Measurements from ENCODE around the gene LMOD1.
"Not testable (repeated sequence)": the region's sequence is repeated elsewhere in the genome, so short reads cannot be mapped to it uniquely, and the experiment has no call there.

Gene LMOD1

DNA sequence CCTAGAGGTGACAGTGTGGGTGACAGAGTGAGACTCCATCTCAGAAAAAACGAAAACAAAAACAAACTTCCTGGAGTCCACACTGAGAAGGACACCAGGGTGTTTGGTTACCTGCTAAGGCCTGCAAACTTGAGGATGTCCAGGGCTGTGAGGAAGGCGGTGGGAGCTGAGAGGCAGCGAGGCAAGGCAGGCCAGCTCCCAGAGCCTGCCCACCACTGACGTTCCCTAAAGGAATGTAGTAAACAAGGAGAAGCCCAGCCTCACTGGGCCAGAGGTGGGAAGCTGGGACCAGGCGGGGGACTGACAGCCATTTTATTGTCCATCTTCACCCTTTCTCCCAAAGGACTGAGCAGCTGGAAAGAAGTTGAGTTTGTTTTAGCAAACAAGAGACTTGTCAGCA, 33.5 kb downstream of the LMOD1 start:
- DNase-seq = no peak

DNA sequence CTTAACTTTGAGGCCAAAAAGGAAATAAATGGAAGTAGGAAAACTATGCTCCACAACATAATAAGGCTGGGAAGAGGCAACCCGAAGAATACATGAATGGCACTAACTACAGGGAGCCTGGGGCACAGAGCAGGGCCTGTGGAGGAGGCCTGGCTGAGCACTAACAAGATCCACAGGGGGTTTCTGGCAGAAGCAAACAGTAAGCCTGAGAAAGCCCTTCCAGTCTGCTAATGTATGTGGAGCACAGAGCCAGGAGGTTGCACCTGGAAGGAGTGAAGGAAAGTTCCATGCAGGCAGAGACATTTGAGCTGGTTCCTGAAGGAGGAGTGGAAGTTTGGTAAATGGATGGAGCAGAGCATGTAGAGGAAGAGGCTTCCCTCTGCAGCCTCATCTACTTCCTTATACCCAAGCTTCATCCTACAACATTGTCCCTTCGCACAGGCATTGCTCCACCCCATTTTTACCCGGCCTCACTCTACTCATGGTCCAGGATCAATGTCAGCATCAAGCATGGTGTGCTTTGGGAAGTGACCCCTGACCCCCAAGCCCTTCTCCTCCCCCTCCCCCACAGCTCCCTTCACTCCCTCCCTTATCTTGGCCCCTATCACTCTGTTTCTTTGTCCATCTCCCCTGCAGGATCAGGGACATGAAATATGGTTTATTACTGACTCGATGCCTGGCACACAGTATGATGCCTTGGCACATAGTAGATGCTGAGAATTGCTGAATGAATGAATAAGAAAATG, 34.3 kb downstream of the LMOD1 start:
- DNase-seq = no peak

DNA sequence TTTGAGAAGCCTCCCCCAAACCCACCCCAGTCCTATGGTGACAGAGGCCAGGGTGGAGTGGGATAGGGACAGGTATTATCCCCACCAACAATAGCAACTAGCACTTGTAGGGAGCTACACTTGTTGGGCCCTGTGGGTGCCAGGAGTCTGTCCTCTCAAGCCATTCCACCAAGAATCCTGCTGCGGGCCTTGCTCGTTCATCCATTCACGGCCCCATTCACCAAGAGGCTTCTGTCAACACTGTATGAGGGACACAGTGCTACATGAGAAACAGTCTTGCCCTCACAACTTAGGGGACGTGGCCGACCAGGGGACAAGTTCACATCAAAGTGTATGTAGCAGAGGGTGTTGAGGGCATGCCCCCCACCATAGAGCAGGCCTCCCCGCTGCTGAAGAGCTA, 38.7 kb downstream of the LMOD1 start:
- DNase-seq = no peak

DNA sequence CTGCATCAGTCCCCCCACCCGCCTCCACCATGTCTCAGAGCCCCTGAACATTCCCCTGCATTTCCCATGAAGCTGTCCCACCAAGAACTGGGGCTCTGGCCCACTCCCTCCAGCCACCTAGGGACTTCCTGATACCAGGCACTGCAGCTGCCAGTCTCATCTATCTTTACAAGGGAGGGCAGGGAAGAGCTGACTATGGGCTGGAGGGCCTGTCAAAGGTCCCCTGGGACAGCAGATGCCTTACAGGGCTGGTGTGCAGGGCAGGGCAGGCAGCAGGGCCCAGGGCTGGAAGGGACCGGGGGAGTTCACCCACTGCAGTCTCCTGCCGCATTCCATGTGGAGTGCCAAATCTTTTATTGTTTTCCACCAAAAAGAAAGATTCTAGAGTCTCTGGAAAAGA, 40.0 kb downstream of the LMOD1 start:
- DNase-seq = no peak

DNA sequence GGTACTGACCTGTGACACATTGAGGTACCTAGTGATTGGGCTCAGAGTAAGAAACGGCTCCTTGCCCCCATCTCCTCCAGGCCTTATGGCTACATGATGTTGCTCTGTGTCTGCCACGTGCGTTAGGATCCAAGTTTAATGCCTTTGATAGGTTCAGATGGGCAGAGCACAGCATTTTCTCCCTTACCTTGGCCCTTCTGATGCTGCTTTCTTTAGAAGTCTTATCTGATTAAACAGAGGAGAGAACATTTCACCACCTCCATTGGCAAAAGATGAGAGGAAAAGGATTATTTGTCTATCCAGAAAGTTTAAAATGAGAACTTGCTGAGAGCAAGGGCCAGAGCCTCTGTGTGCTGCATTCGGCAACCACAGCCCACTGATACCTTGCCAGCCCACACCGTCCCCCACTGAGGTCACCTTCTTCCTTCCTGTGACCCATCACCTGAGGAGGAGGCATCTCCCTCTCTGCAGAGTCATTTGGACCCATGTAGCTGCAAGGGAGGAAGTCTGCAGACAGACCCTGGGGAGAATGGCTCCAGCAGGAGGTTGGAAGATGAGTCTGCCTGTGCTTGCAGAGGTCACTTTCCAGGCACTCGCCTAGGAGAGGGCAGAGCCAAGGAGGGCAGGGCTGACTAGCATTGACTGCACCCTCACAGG, 41.0 kb downstream of the LMOD1 start:
- DNase-seq = no peak

DNA sequence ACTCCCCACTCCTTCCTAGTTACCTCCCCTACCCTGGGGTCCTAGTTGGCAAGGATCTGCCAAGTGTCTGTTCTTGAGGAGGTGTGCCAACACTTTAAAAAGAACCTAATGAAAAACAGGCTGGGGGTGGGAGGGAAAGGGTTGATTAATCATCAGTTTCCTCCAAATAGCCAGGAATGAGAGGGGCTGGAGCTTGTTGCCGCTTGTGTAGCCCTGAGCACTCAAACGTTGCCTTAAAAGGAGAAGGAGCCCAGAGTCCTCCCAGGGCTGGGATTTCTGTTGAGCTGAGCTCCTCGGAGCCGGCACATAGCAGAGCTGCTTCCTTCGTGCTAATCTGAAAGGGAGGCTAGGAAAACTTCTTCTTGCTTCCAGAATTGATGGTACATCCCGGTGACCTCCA, 41.8 kb downstream of the LMOD1 start:
- no peak for DNase-seq

DNA sequence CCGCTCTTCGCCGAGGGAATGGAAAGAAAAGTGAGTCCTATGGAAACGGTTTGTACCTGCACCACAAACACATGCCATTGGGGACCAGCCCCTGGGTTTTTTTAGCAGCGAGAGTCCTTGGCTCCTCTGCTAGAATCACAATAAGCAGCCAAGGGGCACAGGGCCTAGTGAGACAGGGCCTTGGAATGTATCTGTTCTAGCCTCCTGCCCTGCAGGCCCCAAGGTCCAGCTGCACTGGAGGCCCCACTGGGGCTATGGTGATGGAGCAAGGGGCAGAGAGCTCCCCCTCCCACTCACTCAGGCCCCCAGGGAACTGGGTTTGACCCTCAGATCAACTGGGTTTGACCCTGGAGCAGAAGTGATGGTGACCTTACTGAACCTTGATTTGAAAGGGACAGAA, 43.2 kb downstream of the LMOD1 start:
- DNase-seq = no peak

DNA sequence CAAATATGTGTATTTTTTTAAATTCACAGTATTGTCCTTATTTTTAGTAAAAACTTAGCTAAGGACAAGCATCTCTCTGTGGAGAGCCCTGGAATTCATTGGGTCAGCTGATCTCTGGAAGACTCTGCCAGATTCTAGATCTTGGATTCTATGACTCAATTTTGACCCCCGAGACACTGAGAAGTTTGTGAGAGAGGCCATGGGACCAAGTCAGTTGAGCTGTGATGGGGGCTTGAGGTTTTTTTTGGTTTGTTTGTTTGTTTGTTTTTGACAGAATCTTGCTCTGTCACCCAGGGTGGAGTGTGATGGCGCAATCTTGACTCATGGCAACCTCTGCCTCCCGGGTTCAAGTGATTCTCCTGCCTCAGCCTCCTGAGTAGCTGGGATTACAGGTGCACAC, 44.1 kb downstream of the LMOD1 start:
- no peak for DNase-seq

DNA sequence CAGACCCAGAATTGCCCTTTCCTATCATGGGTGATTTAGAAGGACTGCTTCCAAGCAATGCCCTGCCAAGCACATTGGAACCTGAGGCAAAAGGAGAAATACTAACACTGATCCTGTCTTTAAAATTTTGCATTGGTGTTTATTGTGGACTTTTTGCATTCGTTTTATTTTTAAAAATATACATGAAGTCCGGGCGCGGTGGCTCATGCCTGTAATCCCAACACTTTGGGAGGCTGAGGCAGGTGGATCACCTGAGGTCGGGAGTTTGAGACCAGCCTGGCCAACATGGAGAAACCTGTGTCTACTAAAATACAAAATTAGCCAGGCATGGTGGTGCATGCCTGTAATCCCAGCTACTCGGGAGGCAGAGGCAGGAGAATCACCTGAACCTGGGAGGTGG, 45.3 kb downstream of the LMOD1 start:
- DNase-seq = not testable (repeated sequence)

DNA sequence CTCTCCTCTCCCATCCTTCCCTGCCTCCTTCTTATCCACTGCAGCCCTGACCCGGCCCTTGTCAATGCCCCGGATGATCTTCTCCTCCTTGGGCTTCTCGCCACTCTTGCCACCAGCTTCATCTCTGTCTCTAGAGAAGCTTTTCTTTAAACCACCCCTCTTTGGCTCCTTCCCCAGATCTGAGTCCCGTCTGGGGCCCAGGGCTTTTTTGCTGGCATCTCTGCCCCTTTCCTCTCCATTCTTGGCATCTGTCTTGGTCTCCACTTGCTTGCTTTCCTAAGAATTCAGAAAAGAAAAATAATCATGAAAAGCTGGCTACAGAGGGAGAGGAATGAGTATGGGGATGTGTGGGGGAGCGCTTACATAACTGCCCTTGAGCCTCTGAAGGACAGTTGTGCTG, 45.9 kb downstream of the LMOD1 start:
- no peak for DNase-seq

DNA sequence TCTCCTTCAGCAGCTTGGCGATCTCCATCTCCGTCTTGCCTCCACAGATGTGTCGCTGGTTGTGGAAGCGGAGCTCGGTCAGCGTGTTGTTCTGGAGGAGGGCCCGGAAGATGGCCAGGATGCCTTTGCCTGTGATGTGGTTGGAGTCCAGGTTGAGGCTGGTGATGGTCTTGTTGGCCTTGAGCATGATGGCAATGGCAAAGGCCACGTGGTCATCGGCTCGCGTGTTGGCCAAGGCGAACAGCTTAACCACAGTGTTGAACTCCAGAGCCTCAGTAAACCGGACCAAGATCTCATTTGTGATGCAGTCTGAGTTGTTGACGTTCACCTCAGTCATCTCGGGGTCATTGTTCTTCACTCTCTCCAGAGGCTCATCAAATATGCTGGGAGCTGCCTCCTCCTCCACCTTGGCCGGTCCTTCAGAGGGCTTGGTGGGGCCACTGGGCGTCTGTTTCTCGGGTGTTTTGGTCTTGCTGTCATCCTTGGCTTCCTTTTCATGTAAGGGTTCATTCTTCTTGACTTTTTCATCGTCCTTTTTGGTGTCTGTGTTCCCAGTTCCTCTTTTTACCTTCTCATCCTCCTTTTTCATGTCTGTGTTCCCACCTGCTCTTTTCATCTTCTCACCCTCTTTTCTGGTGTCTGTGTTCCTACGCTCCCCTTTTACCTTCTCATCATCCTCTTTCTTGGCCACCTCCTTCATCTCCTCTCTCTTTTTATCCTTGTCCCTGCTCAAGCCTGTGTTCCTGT, 46.5 kb downstream of the LMOD1 start:
- DNase-seq = no peak

DNA sequence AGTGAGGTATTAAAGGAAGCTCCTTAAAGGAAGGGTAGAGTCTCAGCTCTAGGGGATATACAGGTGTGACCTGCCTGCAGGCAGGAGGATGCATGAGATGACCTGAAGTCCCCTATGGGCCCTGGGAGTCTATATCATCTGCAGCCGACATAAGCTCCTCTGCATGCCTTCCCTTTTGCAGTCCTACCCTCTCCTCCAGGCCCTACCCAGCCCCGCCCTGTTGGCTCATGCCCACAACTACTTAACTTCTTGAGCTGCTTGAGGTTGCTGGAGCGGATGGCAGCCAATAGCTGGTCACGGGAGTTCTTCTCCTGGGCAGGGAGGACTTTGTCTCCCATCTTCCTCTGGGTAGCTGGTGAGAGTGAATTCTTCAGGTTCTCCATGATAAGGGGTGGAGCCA, 47.4 kb downstream of the LMOD1 start:
- DNase-seq = no peak

DNA sequence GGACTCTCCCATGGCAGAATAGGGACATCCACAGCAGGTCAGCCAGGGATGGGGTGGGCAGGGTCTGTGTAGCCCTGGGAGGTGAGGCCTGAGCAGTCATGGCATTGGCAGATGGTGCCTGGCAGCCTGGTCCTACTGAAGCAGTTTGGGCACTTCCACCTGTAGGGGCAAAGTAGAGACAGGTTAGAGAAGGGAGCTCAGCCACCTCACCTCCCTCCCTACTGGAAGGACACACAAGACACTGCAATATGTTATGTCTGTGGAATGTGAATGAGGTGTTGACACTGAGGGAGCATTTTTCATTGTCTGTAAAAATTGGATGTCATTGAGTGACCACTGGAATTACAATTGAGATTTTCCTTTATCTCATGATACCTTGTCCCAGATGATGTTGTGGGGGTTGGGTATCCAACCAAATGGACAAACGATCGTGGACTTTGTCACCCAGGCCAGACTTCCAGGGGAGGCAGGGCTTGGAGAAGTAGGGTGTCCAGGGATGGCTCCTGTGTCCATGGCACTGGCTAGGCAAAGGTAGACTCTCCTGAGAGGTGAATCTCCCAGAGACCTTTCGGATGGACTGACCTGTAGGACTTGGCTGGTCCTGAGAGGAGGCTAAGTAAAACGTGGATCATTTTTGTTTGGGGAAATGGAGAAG, 48.0 kb downstream of the LMOD1 start:
- DNase-seq = no peak

DNA sequence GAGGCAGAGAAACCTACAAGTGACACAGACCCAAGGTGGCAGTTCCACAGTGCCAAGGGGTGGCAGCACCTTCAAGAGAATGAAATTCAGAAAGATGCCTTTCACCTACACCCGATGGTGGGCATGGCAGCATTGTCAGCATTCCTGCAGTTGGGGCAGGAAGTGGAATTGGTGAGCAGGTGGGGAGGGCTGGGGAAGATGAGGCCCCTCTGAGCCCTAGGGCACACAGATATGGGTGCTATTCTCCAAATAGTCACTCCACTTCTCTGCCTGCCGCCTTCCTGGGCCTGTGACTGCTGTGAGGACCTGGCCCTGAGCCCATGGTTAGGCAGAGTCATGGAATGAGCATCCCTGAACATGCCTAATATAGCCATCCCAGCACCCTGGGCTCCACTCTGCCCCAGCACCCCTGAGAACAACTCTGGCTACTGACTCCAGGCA, 49.4 kb downstream of the LMOD1 start:
- no peak for DNase-seq

DNA sequence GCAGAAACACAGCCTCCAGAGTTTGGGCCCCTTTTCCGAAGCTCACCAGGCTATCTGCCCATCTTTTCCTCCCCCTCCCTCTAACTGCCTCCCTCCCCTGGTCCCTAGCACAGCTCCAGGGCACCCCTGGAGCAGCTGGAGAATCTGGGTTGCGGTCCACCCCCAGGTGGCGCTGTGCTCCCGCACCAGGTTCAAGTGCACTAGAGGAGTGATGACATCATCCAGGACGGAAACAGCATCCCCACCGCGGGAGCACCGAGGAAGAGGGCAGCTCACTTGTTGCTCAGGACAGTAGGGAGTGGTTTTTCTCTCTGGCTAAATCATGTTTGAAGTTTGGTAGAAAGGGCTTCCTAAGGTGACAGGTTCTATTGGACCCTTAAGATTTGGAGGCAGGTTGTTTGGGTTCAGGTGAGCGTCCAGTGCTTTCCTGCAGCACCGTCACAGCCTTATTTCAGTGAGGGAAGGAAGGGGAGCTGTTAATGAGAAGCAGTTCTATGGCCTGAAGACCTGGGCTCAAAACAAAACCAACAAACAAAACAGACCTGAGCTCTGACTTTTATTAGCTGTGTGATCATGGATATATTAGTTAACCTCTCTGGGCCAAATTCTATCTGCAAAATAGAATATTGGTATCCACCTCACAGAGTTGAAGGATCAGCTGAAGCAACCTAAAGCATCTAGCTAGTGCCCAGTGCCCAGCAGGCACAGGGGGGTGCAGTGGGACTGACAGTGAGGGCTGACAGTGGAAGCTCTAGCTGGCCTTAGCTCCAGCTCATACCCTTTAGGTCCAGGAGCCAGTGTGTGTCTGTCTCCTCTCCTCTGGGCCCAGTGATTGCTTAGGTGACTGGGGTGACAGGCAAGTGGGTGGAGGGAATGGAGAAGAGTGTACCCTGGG, 50.2 kb downstream of the LMOD1 start:
- DNase-seq = peak; percentile 93

DNA sequence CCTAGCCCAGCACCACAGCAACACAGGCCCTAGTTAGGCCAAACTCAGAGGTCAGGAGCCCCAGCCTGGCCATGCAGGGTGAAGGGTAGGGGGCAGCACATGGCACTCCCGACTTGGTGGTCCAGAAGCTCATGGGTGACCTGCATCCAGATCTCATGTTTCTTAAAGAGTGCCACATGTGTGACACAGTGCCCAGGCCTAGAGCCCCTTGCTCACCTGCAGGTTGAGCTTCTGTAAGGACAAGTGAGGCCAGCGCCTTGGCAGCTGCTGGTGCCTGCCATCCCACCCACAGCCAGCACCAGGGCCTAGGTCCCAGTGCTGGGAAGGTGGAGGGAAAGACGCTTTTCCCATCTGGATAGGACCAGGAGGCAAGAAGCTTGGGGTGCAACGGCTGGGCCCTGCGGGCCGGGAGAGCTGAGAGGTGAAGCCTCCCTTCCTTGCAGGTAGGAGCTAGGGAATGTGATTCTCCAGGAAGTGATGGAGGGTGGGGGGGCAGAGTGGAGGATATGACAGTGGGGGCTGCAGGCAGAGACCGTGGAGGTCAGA, 51.2 kb downstream of the LMOD1 start:
- no peak for DNase-seq

DNA sequence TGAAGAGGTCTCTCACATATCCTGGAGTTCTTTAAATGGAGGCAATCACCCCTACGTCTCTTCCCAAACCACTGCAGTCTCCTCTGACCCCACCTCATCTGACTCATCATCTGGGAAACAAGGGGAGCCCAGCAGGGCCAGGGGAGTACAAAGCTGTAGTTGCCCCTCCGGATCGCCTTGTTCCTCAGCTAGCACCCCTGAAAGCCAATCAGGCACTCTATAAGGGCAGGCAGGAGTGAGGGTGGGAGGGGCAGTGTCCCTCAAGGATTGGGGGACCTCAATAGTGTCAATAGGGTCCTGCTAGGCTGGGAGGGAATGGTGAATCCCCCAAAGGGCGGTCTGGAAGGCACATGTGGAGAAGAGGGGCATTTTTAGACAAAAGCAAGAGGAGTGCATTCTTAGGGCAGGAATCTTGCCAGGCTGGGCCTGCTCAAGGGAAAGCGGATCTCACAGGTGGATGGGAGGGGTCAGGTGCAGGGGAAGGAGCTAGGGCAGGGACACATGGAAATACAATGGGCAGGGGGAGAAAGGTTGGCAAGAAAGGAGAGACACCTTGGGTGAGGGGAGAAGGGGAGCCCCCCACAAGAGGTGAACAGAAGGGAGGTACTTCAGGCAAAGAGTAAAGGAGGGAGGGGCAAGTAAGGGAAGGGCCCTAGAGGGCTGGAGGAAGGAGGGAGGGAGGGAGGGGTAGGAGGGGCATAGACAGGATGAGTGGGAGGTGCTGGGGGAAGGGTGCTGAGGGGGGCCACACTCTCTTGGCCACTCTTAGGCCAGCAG, 51.8 kb downstream of the LMOD1 start:
- DNase-seq = no peak

DNA sequence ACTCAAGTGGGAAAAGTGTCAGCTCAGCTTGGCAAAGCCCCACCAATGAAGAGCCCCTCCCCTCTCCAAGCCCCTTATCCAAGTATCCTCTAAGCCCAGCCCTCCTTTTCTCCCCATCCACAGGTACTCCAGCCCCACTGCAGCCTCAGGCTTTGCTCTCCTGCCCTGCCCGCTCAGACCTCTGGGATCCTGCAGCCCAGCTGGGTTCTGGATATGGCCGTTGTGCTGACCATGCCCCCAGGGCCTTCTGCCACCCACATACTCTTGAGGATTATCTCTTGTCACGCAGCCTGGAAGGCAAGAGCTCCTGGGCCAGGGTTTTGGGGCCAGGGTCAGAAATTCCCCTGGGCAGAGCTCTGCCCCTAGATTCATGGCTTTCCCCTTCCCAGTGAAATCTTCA, 52.9 kb downstream of the LMOD1 start:
- no peak for DNase-seq

DNA sequence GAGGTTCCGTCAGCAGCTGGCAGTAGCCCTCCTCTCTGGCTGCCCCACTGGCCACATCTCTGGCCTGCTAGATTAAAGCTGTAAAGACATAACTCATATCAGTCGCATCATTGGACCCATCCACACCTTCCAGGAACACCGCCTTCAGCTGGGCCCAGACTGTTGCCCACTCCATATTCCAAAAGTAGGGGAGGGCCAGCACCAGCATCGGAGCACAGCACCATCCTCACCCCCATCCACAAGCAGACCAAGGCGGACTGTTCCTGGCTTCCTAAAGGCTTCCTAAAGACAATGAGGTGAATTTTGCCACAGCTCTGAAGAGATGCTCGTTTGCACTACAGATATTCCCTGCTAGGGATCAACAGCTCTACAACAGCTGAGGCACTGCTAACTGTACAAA, 54.1 kb downstream of the LMOD1 start:
- no peak for DNase-seq

DNA sequence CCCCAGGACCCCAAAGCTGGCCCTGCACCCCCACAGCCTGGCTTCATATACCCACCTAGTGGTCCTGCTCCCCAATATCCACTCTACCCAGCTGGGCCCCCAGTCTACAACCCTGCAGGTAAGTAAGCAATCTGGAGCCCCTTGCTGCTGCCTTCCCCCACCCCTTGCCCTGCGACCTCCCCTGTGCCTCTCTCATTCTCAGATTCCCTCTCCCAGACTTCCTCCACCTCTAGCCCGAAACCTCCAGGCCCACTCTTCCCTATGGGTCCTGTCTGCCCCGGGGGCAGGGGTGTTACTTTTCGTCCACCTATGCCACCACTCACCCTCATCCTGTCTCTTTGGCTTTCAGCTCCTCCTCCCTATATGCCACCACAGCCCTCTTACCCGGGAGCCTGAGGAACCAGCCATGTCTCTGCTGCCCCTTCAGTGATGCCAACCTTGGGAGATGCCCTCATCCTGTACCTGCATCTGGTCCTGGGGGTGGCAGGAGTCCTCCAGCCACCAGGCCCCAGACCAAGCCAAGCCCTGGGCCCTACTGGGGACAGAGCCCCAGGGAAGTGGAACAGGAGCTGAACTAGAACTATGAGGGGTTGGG, 54.8 kb downstream of the LMOD1 start:
- no peak for DNase-seq
